ENCODE measurements around the gene RAB11A. TPM values are rescaled to one million over a fixed set of nuclear protein-coding genes. Genes with fewer than 3 reads are reported as not detected.

Gene RAB11A
- total and polyA plus RNA-seq, 2 donors (not counting 1 experiment from before 2014, with no cell fraction given): 83.2 to 126 TPM

DNA sequence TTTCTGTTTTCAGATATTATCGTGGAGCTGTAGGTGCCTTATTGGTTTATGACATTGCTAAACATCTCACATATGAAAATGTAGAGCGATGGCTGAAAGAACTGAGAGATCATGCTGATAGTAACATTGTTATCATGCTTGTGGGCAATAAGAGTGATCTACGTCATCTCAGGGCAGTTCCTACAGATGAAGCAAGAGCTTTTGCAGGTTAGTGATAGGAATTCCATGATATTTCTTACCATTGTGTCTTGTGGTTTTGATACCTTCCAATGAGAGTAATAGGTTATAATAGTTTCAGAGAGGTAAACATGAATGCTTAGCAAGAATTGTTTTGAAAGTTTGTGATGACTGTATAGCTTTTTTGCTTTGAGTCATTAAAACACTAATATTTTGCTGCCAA is 8.5 kb downstream of the RAB11A start:
- Histone ChIP-seq H3K4me1 (ENCODE audit: control insufficient read depth in 2 of 2, insufficient read depth in 2 of 2, low read length in 2 of 2) (peaks cover 17% of the 10 kb centered on the region in 2 donors), H2AFZ (ENCODE audit: insufficient read depth, low read depth, low read length, poor library complexity, severe bottlenecking) (no peak overlapping the region), H3K36me3 (replicated peaks in 1 of 2; ENCODE audit: control extremely low read depth in 1 of 2, control insufficient read depth in 1 of 2, extremely low read depth in 1 of 2, insufficient read depth in 2 of 2, low read length in 1 of 2) (peaks cover 17 to 61% of the 10 kb centered on the region in 2 experiments), H3K4me2 (replicated peaks; ENCODE audit: low read depth, low read length, poor library complexity, severe bottlenecking) (no peak overlapping the region), H3K27ac (ENCODE audit: low read length in 2 of 2) (no peak overlapping the region), H3K4me3 (ENCODE audit: control extremely low read depth in 1 of 5, extremely low read depth in 1 of 5, insufficient read depth in 1 of 5, low read depth in 2 of 5, low read length in 4 of 5) (no peak overlapping the region), H4K20me1 (ENCODE audit: control insufficient read depth, insufficient read depth, low read length, poor library complexity, severe bottlenecking) (peaks cover 41% of the 10 kb centered on the region), H3K79me2 (ENCODE audit: control insufficient read depth, insufficient read depth, low read length) (peaks cover 73% of the 10 kb centered on the region), H3K9me3 (ENCODE audit: control extremely low read depth in 1 of 3, control insufficient read depth in 2 of 3, insufficient read depth in 1 of 3, low read length in 2 of 3) (no peaks in the 10 kb centered on the region), H3K9ac (ENCODE audit: low read length) (no peak overlapping the region), H3K27me3 (replicated peaks in 1 of 4; ENCODE audit: control extremely low read depth in 1 of 4, control insufficient read depth in 3 of 4, insufficient read depth in 4 of 4, low read length in 3 of 4) (no peaks in the 10 kb centered on the region)
- 90% methylated on average over 2 of the region's 3 CpGs for WGBS (ENCODE audit: insufficient coverage)
- POLR2A ChIA-PET: no interaction called here
- TF ChIP-seq EZH2 (IDR thresholded peaks at IDR 0.05; ENCODE audit: borderline replicate concordance, insufficient read depth, low read depth, low read length, poor library complexity, severe bottlenecking): no peak
- no peak for TF ChIP-seq CTCF (IDR thresholded peaks at IDR 0.05)
- Mint-ChIP-seq H3K4me3 (no peak overlapping the region), H3K27ac (no peak overlapping the region), H3K27me3 (no peaks in the 10 kb centered on the region), H3K9me3 (ENCODE audit: insufficient read depth) (no peaks in the 10 kb centered on the region), H3K4me1 (peaks cover 29% of the 10 kb centered on the region)
- DNase-seq: no peak
- ATAC-seq (ENCODE audit: low read depth): no peak
- intact Hi-C loops (cut with micrococcal nuclease): no loop called here
- CTCF ChIA-PET: interaction anchor here (0.6 kb wide), 1 partner anchor 106 kb away, joined by 3 read pairs; no protein-coding TSS in a partner anchor

- H3K79me2 ChIP-seq (ENCODE audit: control insufficient read depth, insufficient read depth, low read length): peaks cover 40% of the 10 kb centered on the region
- peaks cover 41 to 42% of the 10 kb centered on the region in 2 donors for H3K4me1 ChIP-seq (ENCODE audit: control insufficient read depth in 2 of 2, insufficient read depth in 2 of 2, low read length in 2 of 2)
- peaks cover 18 to 56% of the 10 kb centered on the region in 2 experiments for H3K36me3 ChIP-seq (replicated peaks in 1 of 2; ENCODE audit: control extremely low read depth in 1 of 2, control insufficient read depth in 1 of 2, extremely low read depth in 1 of 2, insufficient read depth in 2 of 2, low read length in 1 of 2)
- H3K9ac ChIP-seq (ENCODE audit: low read length): no peak overlapping the region
- H3K4me3 ChIP-seq (ENCODE audit: control extremely low read depth in 1 of 5, extremely low read depth in 1 of 5, insufficient read depth in 1 of 5, low read depth in 2 of 5, low read length in 4 of 5): no peak overlapping the region
- H3K4me1 Mint-ChIP-seq: peaks cover 39% of the 10 kb centered on the region
- H2AFZ ChIP-seq (ENCODE audit: insufficient read depth, low read depth, low read length, poor library complexity, severe bottlenecking): no peak overlapping the region
- peaks cover 8% of the 10 kb centered on the region for H4K20me1 ChIP-seq (ENCODE audit: control insufficient read depth, insufficient read depth, low read length, poor library complexity, severe bottlenecking)
- H3K27me3 Mint-ChIP-seq: no peaks in the 10 kb centered on the region
- WGBS (ENCODE audit: insufficient coverage): 43% methylated on average over 1 of the region's 3 CpGs
- H3K9me3 Mint-ChIP-seq (ENCODE audit: insufficient read depth): no peaks in the 10 kb centered on the region
- POLR2A ChIA-PET: interaction anchor here (0.7 kb wide), 2 partner anchors 13 to 14 kb away, joined by 3 to 6 read pairs; partner anchors contain the start of gene RAB11A
- CTCF ChIA-PET: interaction anchor here (1.0 to 1.4 kb wide), 3 partner anchors 26 to 244 kb away, joined by 3 to 4 read pairs (median 3); no protein-coding TSS in a partner anchor
- DNase-seq (peak; percentile 30), ATAC-seq (ENCODE audit: low read depth) (no peak)
- intact Hi-C loops (cut with micrococcal nuclease): no loop called here
- peak overlapping the region; percentile 70 for H3K4me3 Mint-ChIP-seq
- H3K9me3 ChIP-seq (ENCODE audit: control extremely low read depth in 1 of 3, control insufficient read depth in 2 of 3, insufficient read depth in 1 of 3, low read length in 2 of 3): no peaks in the 10 kb centered on the region
- H3K27ac ChIP-seq (ENCODE audit: low read length in 2 of 2): peak overlapping the region in 1 of 2 donors; percentile 59
- TF ChIP-seq EZH2 (IDR thresholded peaks at IDR 0.05; ENCODE audit: borderline replicate concordance, insufficient read depth, low read depth, low read length, poor library complexity, severe bottlenecking) (no peak), CTCF (IDR thresholded peaks at IDR 0.05) (no peak)
- H3K27me3 ChIP-seq (replicated peaks in 1 of 4; ENCODE audit: control extremely low read depth in 1 of 4, control insufficient read depth in 3 of 4, insufficient read depth in 4 of 4, low read length in 3 of 4): no peaks in the 10 kb centered on the region
- H3K4me2 ChIP-seq (replicated peaks; ENCODE audit: low read depth, low read length, poor library complexity, severe bottlenecking): peak overlapping the region; percentile 54
- H3K27ac Mint-ChIP-seq: peak overlapping the region; percentile 73
Observed at GRCh38 chr15:65881766-65882434, 12.6 kb downstream of the RAB11A start.
